Upper lobe of right lung (tissue), 1 donor: ENCODE results near the gene TMEM181. TPM values are rescaled to one million over a fixed set of nuclear protein-coding genes. Genes with fewer than 3 reads are reported as not detected.
"Not testable (repeated sequence)": the region's sequence is repeated elsewhere in the genome, so short reads cannot be mapped to it uniquely, and the experiment has no call there.

ENCODE experiments used
- ATAC-seq: fragments of 200-7000 bp; cut with Tn5 transposase; one replicate; pipeline ENCODE4 v1.9.1; 2020; ENCODE audit warnings: mild to moderate bottlenecking, moderate library complexity
- DNase-seq: peaks from one replicate; pipeline ENCODE4 v3.0.0-alpha.2; 2020
- H3K27ac ChIP-seq: fragments of 200-600 bp; one replicate; pipeline ENCODE4 v1.8.0; 2022
- H3K27me3 ChIP-seq: fragments of 200-600 bp; one replicate; pipeline ENCODE4 v1.8.0; 2022; ENCODE audit warnings: mild to moderate bottlenecking
- H3K36me3 ChIP-seq: fragments of 200-600 bp; one replicate; pipeline ENCODE4 v1.8.0; 2022
- H3K4me1 ChIP-seq: fragments of 200-600 bp; one replicate; pipeline ENCODE4 v1.8.0; 2022
- H3K4me3 ChIP-seq: fragments of 200-600 bp; one replicate; pipeline ENCODE4 v1.8.0; 2022; ENCODE audit warnings: mild to moderate bottlenecking
- H3K9me3 ChIP-seq: fragments of 200-600 bp; one replicate; pipeline ENCODE4 v1.8.0; 2022
- CTCF ChIP-seq: fragments of 200-600 bp; IDR thresholded peaks from one replicate; pipeline ENCODE4 v1.8.0; 2022; ENCODE audit warnings: antibody characterized with exemption
- intact Hi-C: fragments of 100-400 bp; cut with DNase I; formaldehyde crosslinking; loops from one replicate; pipeline ENCODE4 v1.11.0; 2022
- total RNA-seq: library from RNA; stranded (reverse); fragmentation: NEBNext Ultra II Directional; extraction: Animal tissue kit (Norgen Biotek cat#: 25700); gene quantifications from one replicate; pipeline ENCODE4 v1.2.1, GENCODE V29; 2021
- donor health status: DM: no; HTN: yes; CAD: no; lungs with severe emphysema.

The TMEM181 gene
- total RNA-seq, 1 donor from 2014 or later = 31.5 TPM

- H3K36me3 ChIP-seq = no peaks in the 10 kb centered on the region
- no peaks in the 10 kb centered on the region for H3K27me3 ChIP-seq
- H3K4me1 ChIP-seq = no peaks in the 10 kb centered on the region
- no peak overlapping the region for H3K4me3 ChIP-seq
- no peaks in the 10 kb centered on the region for H3K9me3 ChIP-seq
- H3K27ac ChIP-seq = no peak overlapping the region
- no peak for ATAC-seq
- no peak for TF ChIP-seq CTCF
- intact Hi-C loops = no loop called here
- DNase-seq = peak; percentile 41
Observed at GRCh38 chr6:158548418-158549161, 11.3 kb upstream of the TMEM181 start.

- DNase-seq (no peak), ATAC-seq (no peak)
- H3K27ac ChIP-seq = no peak overlapping the region
- intact Hi-C loops = no loop called here
- no peaks in the 10 kb centered on the region for H3K36me3 ChIP-seq
- no peaks in the 10 kb centered on the region for H3K4me1 ChIP-seq
- no peaks in the 10 kb centered on the region for H3K27me3 ChIP-seq
- TF ChIP-seq CTCF = no peak
- H3K4me3 ChIP-seq = no peak overlapping the region
- H3K9me3 ChIP-seq = no peaks in the 10 kb centered on the region
Observed at GRCh38 chr6:158552055-158552795, 7.7 kb upstream of the TMEM181 start.

GRCh38 chr6:158552796-158553138, 7.1 kb upstream of the TMEM181 start:
- Histone ChIP-seq H3K4me3 (no peak overlapping the region), H3K4me1 (no peaks in the 10 kb centered on the region), H3K36me3 (no peaks in the 10 kb centered on the region), H3K27ac (no peak overlapping the region), H3K27me3 (no peaks in the 10 kb centered on the region), H3K9me3 (no peaks in the 10 kb centered on the region)
- intact Hi-C loops = no loop called here
- no peak for TF ChIP-seq CTCF
- no peak for ATAC-seq
- DNase-seq = peak; percentile 5

- intact Hi-C loops = no loop called here
- DNase-seq (no peak), ATAC-seq (no peak)
- no peak overlapping the region for H3K27ac ChIP-seq
- H3K27me3 ChIP-seq = no peaks in the 10 kb centered on the region
- peaks cover 3% of the 10 kb centered on the region for H3K4me1 ChIP-seq
- H3K36me3 ChIP-seq = no peaks in the 10 kb centered on the region
- TF ChIP-seq CTCF = no peak
- H3K4me3 ChIP-seq = no peak overlapping the region
- H3K9me3 ChIP-seq = no peaks in the 10 kb centered on the region
Observed at GRCh38 chr6:158554611-158555361, 5.1 kb upstream of the TMEM181 start.

GRCh38 chr6:158556113-158556512, 3.8 kb upstream of the TMEM181 start:
- no peak overlapping the region for H3K4me3 ChIP-seq
- H3K4me1 ChIP-seq = peaks cover 8% of the 10 kb centered on the region
- ATAC-seq = no peak
- TF ChIP-seq CTCF = no peak
- no peaks in the 10 kb centered on the region for H3K9me3 ChIP-seq
- H3K27ac ChIP-seq = no peak overlapping the region
- intact Hi-C loops = no loop called here
- DNase-seq = no peak
- no peaks in the 10 kb centered on the region for H3K27me3 ChIP-seq
- no peaks in the 10 kb centered on the region for H3K36me3 ChIP-seq

GRCh38 chr6:158557110-158557509, 2.8 kb upstream of the TMEM181 start:
- H3K36me3 ChIP-seq, H3K4me3 ChIP-seq, H3K27ac ChIP-seq, DNase-seq, H3K9me3 ChIP-seq, H3K27me3 ChIP-seq, intact Hi-C loops, ATAC-seq: not testable (repeated sequence)
- peaks cover 18% of the 10 kb centered on the region for H3K4me1 ChIP-seq
